A549 (cell line): ENCODE measurements around the gene TTC28.
"Not testable (repeated sequence)": the region's sequence is repeated elsewhere in the genome, so short reads cannot be mapped to it uniquely, and the experiment has no call there.

ENCODE experiments used
- CHD2 ChIP-seq: fragments of 150-350 bp; IDR thresholded peaks from 2 replicates; pipeline ENCODE4 v1.6.1; 2014; ENCODE audit warnings: low read length; ENCODE audit not compliant: partially characterized antibody
- CHD4 ChIP-seq: fragments of 200-600 bp; sonication (generic); IDR thresholded peaks from 2 replicates; pipeline ENCODE4 v1.6.1; 2016; ENCODE audit warnings: antibody characterized with exemption, mild to moderate bottlenecking, borderline replicate concordance
- CTCF ChIP-seq: fragments of >200 bp; sonication (Bioruptor Twin); formaldehyde crosslinking; IDR thresholded peaks from 3 replicates; pipeline ENCODE4 v1.5.1; 2016
- EP300 ChIP-seq, 2 experiments: fragments of >200 bp; sonication (Bioruptor Twin); formaldehyde crosslinking; IDR thresholded peaks; 2 replicates in 1 of 2; 3 replicates in 1 of 2; pipeline ENCODE4 v1.6.1; 2016 to 2017
- HDAC2 ChIP-seq: fragments of 200-600 bp; sonication (generic); IDR thresholded peaks from 2 replicates; pipeline ENCODE4 v1.6.1; 2016
- JUN ChIP-seq, 2 experiments: fragments of >200 bp; sonication (Bioruptor Twin); formaldehyde crosslinking; IDR thresholded peaks; 2 replicates in 1 of 2; 3 replicates in 1 of 2; pipeline ENCODE4 v1.6.1; 2016 to 2017
- KDM1A ChIP-seq: fragments of 200-600 bp; sonication (generic); IDR thresholded peaks from 2 replicates; pipeline ENCODE4 v1.6.1; 2016; ENCODE audit warnings: low read depth, mild to moderate bottlenecking
- MAFK ChIP-seq: fragments of 450-650 bp; IDR thresholded peaks from 2 replicates; pipeline ENCODE4 v1.6.1; 2014; ENCODE audit not compliant: partially characterized antibody
- NFE2L2 ChIP-seq: fragments of 150-350 bp; conservative IDR thresholded peaks from 2 replicates; pipeline ENCODE4 v1.6.1; 2014; ENCODE audit warnings: low read length
- POLR2A ChIP-seq: IDR thresholded peaks from 2 replicates; pipeline ENCODE4 v1.6.1; 2012; ENCODE audit warnings: mild to moderate bottlenecking, low read length
- REST ChIP-seq: fragments of 200-600 bp; sonication (generic); IDR thresholded peaks from 2 replicates; pipeline ENCODE4 v1.6.1; 2016; ENCODE audit warnings: antibody characterized with exemption, mild to moderate bottlenecking, moderate library complexity
- SMC3 ChIP-seq: fragments of >200 bp; sonication (Bioruptor Twin); formaldehyde crosslinking; IDR thresholded peaks from 3 replicates; pipeline ENCODE4 v1.6.1; 2018; ENCODE audit warnings: inconsistent platforms
- ZFP36 ChIP-seq: fragments of 450-650 bp; IDR thresholded peaks from 2 replicates; pipeline ENCODE4 v1.6.1; 2014; ENCODE audit warnings: borderline replicate concordance; ENCODE audit not compliant: partially characterized antibody

DNA sequence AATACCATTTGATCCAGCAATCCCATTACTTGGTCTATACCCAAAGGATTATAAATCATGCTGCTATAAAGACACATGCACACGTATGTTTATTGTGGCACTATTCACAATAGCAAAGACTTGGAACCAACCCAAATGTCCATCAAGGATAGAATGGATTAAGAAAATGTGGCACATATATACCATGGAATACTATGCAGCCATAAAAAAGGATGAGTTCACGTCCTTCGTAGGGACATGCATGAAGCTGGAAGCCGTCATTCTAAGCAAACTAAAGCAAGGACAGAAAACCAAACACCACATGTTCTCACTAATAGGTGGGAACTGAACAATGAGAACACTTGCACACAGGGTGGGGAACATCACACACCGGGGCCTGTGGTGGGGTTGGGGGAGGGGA, 464.9 kb downstream of the TTC28 start:
- TF ChIP-seq POLR2A; HDAC2; REST; ZFP36; MAFK; EP300 (IDR thresholded peaks at IDR 0.05); CHD2; CTCF; CHD4; NFE2L2; KDM1A; JUN (IDR thresholded peaks at IDR 0.05); SMC3: not testable (repeated sequence)
